ENCODE measurements around the gene STAG2. TPM values are rescaled to one million over a fixed set of nuclear protein-coding genes. Genes with fewer than 3 reads are reported as not detected.

Gene STAG2
- polyA plus RNA-seq, 1 donor (not counting 4 experiments of a cell fraction or from before 2014, with no cell fraction given): 42.9 TPM

DNA sequence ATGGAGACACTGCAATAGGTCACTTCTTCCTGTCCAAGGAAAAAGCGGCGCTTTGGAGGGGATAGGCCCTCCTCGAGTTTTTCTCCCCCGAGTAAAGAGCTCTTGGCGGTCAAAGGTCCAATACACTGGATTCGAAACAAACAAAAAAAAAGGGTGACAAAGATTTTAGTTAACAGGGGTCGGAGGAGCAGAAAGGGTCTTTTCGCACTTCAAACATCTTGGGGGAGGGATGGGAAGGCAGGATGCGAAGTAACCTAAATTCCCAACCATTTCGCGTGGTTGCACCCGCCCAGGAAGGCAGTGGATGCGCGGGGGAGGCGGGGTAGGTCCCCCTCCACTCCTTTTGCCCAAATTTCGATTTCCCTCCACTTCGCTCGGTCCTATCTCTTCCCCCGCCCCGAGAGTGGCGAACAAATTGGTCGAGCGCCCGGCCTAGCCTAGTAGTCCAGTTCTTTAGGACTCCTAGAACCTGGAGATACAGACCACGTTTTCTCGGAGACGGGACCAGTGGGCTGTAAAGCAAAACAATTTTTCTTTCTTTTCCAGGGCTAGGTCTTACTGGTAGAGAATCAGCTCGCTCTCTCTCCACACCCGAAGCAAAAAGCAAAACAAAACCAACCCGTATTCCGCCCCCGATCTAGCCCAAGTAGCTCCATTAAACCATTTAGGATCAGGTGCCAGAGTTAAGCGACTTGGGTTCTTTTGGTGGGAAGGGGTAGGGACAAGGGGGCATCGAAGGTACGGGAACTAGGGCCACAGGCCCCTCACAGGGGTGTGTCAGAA lies 2.0 kb upstream of the STAG2 start:
- Histone ChIP-seq H3K27ac (ENCODE audit: control insufficient read depth, insufficient read depth, low read length) (peak overlapping the region; percentile 91), H3K79me2 (ENCODE audit: control insufficient read depth, insufficient read depth, low read length) (peaks cover 18% of the 10 kb centered on the region), H3K27me3 (ENCODE audit: control insufficient read depth, extremely low read depth, insufficient read depth, low read length) (no peaks in the 10 kb centered on the region), H3K9me3 (ENCODE audit: control insufficient read depth, low read depth, low read length) (no peaks in the 10 kb centered on the region), H3K36me3 (ENCODE audit: control insufficient read depth in 2 of 2, extremely low read depth in 1 of 2, insufficient read depth in 2 of 2, low read length in 2 of 2) (no peaks in the 10 kb centered on the region), H3K4me1 (ENCODE audit: control insufficient read depth, extremely low read depth, insufficient read depth, low read length) (peaks cover 3% of the 10 kb centered on the region), H2AFZ (ENCODE audit: control insufficient read depth, low read length) (peak overlapping the region; percentile 61), H4K20me1 (ENCODE audit: control insufficient read depth, extremely low read depth, insufficient read depth, low read length) (no peaks in the 10 kb centered on the region), H3K4me2 (ENCODE audit: control insufficient read depth, extremely low read depth, insufficient read depth, low read depth, low read length) (peak overlapping the region; percentile 80), H3K9me1 (ENCODE audit: control insufficient read depth, extremely low read depth, insufficient read depth, low read length) (no peaks in the 10 kb centered on the region), H3K9ac (ENCODE audit: control insufficient read depth, extremely low read depth, insufficient read depth, low read length) (peak overlapping the region; percentile 85), H3K4me3 (ENCODE audit: control insufficient read depth in 2 of 3, extremely low read depth in 1 of 3, insufficient read depth in 2 of 3, low read depth in 1 of 3, low read length in 3 of 3) (peak overlapping the region; percentile 49 to 67 (median 63))
- DNase-seq (ENCODE audit: low read depth, low spot score) (no peak), FAIRE-seq (no peak)
- dilution Hi-C loops (cut with MboI; ENCODE audit: extremely low pct_ligation_motif_present, low sequenced_read_pairs): no loop called here
- TF ChIP-seq, protein P1, sequence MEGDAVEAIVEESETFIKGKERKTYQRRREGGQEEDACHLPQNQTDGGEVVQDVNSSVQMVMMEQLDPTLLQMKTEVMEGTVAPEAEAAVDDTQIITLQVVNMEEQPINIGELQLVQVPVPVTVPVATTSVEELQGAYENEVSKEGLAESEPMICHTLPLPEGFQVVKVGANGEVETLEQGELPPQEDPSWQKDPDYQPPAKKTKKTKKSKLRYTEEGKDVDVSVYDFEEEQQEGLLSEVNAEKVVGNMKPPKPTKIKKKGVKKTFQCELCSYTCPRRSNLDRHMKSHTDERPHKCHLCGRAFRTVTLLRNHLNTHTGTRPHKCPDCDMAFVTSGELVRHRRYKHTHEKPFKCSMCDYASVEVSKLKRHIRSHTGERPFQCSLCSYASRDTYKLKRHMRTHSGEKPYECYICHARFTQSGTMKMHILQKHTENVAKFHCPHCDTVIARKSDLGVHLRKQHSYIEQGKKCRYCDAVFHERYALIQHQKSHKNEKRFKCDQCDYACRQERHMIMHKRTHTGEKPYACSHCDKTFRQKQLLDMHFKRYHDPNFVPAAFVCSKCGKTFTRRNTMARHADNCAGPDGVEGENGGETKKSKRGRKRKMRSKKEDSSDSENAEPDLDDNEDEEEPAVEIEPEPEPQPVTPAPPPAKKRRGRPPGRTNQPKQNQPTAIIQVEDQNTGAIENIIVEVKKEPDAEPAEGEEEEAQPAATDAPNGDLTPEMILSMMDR (optimal IDR thresholded peaks at IDR 0.05 in 1 of 3, IDR thresholded peaks at IDR 0.05 in 1 of 3, conservative IDR thresholded peaks at IDR 0.05 in 1 of 3; ENCODE audit: extremely low read depth in 1 of 3, insufficient read depth in 2 of 3, low read length in 3 of 3): no peak
- TF ChIP-seq EZH2 (IDR thresholded peaks at IDR 0.05; ENCODE audit: low read length): no peak

DNA sequence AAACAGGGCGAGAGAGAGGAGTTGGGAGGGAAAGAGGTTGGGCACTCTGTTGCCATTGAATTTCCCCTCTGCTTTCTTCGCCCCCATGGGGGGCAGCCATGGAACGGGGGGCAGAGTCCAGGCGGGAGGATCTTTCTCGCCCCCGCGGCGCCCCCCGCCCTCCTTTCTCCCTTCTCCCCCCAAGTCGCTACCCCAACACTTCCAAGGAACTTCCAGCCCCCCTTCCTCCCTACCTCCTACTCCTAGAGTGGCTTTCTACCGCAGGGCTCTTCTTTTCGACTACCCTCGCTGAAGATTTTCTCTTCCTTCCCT lies 594 bp upstream of the STAG2 start:
- H3K79me2 ChIP-seq (ENCODE audit: control insufficient read depth, insufficient read depth, low read length): peaks cover 32% of the 10 kb centered on the region
- no peaks in the 10 kb centered on the region for H3K36me3 ChIP-seq (ENCODE audit: control insufficient read depth in 2 of 2, extremely low read depth in 1 of 2, insufficient read depth in 2 of 2, low read length in 2 of 2)
- peak overlapping the region; percentile 87 for H3K27ac ChIP-seq (ENCODE audit: control insufficient read depth, insufficient read depth, low read length)
- H3K9ac ChIP-seq (ENCODE audit: control insufficient read depth, extremely low read depth, insufficient read depth, low read length): peak overlapping the region; percentile 98
- TF ChIP-seq EZH2 (IDR thresholded peaks at IDR 0.05; ENCODE audit: low read length): no peak
- TF ChIP-seq, protein P1 (optimal IDR thresholded peaks at IDR 0.05 in 1 of 3, IDR thresholded peaks at IDR 0.05 in 1 of 3, conservative IDR thresholded peaks at IDR 0.05 in 1 of 3; ENCODE audit: extremely low read depth in 1 of 3, insufficient read depth in 2 of 3, low read length in 3 of 3): no peak
- no peaks in the 10 kb centered on the region for H4K20me1 ChIP-seq (ENCODE audit: control insufficient read depth, extremely low read depth, insufficient read depth, low read length)
- peak overlapping the region; percentile 26 for H2AFZ ChIP-seq (ENCODE audit: control insufficient read depth, low read length)
- peak overlapping the region; percentile 51 for H3K4me2 ChIP-seq (ENCODE audit: control insufficient read depth, extremely low read depth, insufficient read depth, low read depth, low read length)
- FAIRE-seq (no peak), DNase-seq (ENCODE audit: low read depth, low spot score) (no peak)
- no peaks in the 10 kb centered on the region for H3K27me3 ChIP-seq (ENCODE audit: control insufficient read depth, extremely low read depth, insufficient read depth, low read length)
- peaks cover 5% of the 10 kb centered on the region for H3K4me1 ChIP-seq (ENCODE audit: control insufficient read depth, extremely low read depth, insufficient read depth, low read length)
- H3K4me3 ChIP-seq (ENCODE audit: control insufficient read depth in 2 of 3, extremely low read depth in 1 of 3, insufficient read depth in 2 of 3, low read depth in 1 of 3, low read length in 3 of 3): peak overlapping the region; percentile 73 to 78 (median 78)
- H3K9me3 ChIP-seq (ENCODE audit: control insufficient read depth, low read depth, low read length): no peaks in the 10 kb centered on the region
- no peaks in the 10 kb centered on the region for H3K9me1 ChIP-seq (ENCODE audit: control insufficient read depth, extremely low read depth, insufficient read depth, low read length)
- dilution Hi-C loops (cut with MboI; ENCODE audit: extremely low pct_ligation_motif_present, low sequenced_read_pairs): no loop called here

Data from keratinocyte (primary cell).